HG03521 (cell line): ENCODE results near the gene ANKMY1.

Experiments used
- ATAC-seq: cut with Tn5 transposase; IDR thresholded peaks from one replicate; pipeline ENCODE4 v1.9.1; 2021; ENCODE audit warnings: mild to moderate bottlenecking, moderate library complexity; ENCODE audit not compliant: unreplicated experiment

Gene ANKMY1

DNA sequence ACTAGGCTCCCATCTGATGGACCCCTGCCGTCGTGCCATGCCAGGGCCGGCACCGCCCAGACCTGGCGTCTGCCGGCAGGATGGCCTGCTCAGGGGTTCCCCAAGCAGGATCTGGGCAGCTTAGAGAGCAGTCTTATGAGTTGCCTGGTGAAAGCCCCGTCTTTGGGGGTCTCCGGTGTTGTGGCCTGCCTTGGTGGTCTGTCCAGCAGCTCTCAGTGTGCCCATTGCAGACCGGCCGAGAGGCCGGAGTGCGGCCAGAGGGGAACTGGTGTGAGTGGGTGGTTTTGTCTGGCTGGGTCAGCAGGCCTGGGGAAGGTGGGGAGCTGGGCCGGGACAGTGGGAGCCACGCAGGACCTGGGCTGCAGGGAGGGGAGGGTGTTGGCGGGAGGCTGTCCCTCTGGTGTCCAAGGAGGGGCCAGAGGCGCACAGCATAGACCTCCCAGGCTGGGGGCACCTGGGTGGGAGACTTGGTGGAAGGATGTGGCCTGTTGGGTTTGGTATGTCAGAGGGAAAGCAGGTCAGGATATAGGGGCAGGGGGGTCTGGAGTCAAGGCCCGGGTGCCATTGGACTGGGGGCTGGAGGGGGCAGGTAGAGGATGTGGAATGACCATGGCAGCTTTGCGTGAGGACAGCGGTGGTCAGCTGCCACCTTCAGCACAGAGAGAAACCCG, 105.9 kb downstream of the ANKMY1 start:
- no peak for ATAC-seq

DNA sequence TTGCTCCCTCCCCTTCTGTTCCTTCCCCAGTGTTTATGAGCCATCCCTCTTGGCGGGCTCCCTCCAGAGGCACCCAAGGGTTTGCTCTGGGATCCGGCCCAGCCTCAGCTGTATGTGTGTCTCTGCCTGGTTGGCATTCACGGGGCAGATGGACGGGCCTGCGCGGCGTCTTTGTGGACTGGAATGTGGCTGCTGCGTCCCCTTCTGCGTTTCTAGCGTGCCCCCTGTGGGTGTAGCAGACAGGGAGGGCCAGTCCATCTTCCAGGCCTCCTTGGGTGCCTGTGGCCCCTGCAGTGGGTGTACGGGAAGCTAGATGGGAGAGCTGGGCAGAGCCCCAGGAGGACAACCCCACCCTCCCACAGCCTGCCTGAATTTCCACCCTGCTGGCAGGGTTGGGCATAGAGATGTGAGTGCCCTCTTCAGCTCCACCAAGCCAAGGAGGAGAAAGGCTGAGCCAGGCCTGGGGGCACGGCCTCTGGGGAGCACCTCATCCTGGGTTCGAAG, 106.6 kb downstream of the ANKMY1 start:
- no peak for ATAC-seq

DNA sequence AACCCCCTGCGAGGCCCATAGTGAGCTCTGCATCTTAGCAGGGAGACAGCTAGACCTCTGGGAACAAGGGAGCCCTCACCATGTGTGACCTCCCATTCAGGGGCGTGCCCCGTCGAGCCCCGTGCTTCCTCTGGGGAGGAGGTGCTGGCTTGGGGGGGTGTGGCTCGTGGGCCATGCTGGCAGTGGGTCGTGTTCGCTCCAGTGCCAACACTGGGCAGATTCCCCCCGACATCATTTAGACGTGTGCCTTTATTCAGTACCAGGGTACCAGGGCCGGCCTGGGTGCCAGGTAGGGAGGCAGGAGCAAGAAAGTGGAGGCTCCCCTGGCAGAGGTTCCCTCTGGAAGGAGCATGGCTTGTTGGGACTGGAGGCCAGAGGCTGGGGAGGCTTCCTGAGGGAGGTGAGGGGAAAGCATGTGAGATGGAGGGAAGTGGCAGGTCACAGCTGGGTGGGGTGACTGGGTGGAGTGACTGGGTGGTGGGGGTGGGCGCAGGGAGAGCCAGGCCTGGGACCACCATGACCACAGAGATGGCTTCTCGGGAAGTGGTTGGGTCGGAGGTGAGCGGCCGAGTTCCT, 107.2 kb downstream of the ANKMY1 start:
- no peak for ATAC-seq

DNA sequence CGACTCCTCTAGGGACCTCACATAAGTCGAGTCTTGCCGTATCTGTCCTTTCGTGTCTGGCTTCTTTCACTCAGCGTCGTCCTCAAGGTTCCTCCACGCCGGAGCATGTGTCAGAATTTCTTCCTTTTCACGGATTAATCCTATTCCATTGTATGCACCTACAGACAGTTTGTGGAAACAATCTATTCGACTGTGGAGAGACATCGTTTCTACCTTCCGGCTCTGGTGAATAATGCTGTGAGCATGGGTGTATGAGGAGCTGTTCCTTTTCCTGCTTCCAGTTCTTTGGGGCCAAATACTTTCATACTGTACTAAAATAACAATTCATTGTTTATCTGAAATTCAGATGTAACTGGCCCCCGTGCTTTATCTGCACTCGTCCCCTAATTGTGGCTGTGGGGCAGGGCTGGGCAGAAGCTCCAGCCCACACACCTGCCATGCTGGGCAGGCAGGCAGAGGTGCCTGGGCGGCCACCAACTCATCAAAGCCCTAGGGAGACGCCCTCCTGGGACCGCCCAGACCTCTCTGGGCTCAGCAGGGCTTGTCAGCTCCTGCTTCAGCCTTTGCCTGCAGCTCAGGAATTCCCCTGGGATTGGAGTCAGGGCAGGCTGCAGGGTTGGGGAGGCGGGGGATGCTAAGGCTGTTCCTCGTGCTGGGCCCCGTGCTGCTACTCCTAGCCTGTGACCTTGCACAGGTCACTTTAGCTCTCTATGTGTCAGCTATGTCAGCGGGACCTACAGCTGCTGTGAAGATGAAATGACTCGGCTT, 107.8 kb downstream of the ANKMY1 start:
- no peak for ATAC-seq

DNA sequence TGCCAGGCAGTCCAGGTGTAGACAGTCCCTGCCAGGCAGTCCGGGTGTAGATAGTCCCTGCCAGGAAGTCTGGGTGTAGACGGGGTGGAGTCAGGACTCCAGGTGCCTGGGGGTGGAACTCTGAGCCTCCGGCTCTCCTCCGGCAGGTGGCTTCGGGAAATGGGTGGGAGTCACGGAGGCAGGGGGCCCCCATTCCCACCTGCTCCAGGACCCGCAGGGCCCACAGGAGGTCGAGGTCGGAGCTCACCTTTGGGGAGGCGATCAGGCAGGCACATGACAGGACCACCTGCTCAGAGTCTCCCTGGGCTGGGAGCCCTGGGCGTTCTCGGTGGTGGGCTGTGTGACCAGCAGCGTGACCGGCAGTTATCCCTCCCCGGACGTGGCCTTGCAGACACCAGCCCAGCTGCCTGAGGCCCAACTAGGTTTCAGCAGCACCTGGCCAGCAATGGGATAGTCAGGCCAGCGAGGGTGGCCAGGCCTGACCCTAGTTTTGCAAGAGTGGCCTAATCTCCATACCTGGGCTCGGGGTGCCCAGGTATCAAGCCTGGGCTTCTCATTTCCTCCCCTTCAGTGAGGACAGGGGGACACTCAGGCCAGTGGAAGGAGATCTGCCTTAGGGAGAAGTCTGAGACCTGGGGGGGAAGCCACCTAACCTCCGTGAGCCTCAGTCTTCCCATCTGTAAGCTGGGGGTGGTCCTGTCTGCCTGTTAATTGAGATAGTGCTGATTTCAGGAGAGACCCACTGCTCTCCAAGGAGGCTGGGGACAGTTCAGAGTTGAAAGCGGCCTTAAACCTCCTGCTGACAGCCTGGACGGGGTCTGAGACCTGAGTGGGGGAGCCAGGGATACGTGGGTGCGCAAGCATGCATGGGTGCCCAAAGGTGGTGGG, 109.2 kb downstream of the ANKMY1 start:
- no peak for ATAC-seq

DNA sequence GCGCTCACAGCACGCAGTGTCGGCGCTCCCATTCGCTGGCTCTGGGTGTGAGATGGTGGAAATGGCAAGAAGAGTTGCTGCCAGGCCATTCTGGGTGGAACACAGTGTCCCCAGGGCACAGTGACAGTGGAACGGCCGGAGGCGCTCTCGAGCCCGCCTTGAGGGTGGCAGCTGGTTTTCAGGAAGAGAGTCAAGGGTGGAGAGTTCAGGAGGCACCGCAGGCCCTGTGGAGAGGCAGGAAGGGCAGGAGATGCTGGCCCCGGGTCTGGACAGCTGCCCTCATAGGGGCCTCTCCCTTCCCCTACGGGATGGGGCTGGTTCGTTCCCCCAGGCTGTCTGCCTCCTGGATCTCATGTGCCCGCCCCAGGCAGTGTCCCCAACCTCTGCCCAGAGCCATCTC, 109.9 kb downstream of the ANKMY1 start:
- no peak for ATAC-seq

DNA sequence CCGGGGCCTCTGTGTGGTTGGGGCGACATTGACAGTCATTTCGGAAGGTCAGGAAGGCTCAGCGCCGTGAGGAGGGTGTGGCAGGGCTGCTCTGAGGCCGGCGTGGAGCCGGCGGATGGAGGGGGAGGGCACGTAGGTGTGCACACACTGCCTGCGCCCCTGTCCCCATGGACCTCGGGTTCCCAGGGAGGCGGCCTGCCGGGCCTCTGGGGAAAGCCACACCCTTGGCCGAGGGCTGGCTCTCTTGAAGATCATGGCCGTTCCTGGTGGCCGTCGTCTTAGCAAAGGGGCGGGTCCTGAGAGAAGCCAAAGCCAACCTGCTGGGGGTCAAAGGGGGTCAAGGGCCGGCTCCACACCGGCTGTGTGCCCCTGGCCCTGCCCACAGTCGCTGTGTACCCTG, 110.5 kb downstream of the ANKMY1 start:
- no peak for ATAC-seq

DNA sequence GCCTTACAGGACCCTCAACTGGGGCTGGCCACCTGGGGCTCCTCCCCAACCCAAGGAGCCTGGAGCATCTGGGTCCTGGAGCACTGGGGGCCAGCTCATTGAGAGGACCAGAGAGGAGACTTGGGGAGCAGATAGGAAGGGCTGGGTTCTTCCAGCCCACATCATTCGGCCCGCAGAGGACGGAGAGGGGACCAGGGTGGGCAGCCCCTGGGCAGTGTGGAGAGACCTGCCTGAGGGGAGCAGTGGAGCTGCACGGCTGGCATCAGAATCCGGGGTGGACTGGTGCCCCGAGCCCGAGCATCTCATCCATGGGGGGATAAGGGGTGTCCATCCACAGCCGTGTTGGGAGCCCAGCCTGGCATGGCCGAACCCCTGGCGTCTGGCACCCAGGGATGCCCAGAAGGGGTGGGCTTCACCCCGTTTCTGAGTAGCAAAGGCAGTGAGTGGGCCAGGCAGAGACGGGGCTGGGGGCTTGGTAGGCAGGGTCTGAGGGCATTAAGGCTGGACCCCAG, 111.1 kb downstream of the ANKMY1 start:
- no peak for ATAC-seq

DNA sequence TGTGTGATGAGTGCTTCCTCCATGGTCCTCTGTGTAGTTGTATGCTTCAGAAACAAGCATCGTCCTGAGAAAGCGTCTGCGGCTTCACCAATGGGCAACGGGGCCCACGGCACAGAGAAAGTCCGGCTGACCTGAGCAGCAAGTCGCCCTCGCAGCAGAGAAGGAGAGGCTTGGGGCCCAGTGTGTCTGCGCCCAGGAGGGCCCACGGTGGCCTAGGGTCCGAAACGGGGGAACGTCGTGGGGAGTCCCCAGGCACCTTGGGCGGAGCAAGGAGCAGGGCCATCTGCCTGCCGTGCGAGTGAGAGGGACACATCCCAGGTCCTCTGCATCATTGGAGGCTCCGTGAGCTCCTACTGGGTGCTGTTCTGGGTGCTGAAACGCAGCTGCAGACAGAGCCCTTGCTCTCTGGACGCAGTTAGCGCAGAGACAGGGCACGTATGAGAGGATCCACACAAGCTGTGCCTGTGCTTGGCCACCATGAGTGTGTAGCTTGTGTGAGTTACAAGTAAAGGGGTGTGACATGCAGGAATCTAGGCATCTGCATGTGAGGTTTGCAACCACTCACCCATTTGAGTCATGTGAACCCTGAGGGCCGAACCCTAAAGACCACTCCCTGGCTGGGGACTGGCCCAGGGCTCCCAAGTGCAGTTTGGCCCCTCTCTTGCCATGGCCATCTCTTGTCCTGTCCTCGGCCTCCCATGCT, 111.7 kb downstream of the ANKMY1 start:
- no peak for ATAC-seq

DNA sequence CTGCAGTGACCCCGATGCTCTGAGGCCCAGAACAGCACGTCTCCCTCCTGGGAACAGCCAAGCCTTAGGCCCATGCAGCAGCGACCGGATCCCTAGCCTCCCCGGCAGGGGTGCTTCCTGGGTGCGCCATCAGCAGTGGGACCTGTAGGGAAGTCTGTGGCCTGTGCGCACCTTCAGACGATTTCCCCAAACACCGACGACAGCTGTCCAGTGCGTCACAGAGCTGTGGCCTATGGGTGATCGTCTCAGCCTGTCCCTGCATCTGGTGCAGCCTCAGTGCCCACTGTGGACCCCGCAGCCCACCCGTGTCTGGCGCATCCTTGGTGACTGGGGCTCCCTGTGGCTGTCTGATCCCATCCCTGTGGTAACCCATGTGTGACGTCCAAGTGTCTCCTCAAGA, 113.3 kb downstream of the ANKMY1 start:
- no peak for ATAC-seq

DNA sequence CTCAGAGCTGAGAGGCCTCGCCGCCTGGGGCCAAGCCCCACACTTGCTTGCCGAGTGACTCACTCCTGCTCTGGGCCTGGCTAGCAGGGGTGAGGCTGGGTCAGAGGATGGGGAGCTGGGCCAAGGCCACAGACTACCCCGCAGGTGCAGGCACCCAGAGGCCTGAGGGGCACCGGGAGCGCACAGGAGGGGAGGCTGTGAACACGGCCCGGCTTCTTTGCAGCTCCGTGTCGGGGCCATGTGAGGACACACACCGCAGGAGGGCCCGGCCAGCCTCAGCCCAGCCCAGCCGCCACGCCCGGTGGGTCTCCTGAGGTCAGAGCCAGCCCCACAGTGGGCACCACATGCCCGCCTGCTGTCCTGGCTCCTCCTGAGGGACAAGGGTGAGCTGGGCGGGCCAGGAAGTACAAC, 113.9 kb downstream of the ANKMY1 start:
- ATAC-seq, result no peak

DNA sequence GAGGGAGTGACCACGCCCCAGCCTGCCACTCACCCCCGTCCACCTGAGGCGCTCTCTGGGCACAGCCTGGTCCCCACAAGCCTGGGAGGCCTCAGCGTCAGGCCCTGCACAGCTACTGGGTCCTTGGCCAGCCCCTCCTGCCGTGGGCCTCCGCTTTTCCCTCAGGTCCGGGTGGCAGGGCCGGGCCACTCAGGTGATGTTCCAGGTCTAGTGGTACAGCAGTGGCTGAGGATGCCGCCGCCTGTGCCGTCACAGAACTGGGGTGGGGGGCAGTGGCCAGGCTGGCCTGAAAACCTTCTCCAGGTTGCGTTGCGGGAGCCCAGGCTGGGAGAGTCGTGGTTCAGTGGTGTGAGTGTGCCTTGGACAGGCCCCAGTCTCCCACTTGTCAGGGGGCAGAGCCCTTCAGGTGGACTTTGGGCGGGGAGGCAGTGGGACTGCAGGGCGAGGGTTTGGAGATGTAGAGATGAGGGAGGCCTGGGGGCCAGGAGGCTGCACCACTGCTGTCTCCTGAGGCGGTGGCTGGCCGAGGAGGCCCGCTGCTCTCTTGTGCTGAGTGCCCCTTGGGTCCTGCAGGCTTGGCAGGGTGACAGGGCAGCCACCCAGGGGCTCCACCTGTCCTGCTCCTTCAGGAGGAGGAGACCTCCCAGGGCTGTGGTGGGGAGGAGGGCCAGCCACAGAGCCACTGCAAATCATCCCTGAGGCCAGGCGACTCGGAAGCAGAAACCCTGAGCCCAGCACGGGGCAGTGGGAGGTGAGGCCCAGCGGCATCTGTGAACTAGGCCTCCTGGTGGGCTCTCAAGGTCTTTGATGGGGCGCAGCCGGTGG, 114.7 kb downstream of the ANKMY1 start:
- ATAC-seq, result no peak

DNA sequence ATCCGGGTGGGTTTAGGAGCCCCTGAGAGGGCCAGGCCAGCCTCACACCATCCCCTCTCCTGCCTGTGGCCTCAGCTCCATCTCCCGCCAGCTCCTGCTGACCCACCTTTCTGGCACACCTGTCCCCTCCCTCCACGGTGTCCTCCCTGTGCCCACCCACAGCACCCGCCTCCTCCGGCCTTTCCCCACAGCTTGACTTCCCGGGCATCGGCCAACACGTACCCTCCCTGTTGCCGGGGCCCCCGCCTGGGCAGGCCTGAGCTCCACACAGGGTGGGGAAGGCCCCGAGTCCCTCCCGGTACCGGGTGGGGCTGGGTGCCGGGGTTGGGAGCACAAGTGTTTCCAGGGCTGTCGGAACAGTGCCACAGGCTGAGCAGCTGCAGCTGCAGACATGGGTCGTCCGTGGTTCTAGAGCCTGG, 115.8 kb downstream of the ANKMY1 start:
- ATAC-seq, result no peak

DNA sequence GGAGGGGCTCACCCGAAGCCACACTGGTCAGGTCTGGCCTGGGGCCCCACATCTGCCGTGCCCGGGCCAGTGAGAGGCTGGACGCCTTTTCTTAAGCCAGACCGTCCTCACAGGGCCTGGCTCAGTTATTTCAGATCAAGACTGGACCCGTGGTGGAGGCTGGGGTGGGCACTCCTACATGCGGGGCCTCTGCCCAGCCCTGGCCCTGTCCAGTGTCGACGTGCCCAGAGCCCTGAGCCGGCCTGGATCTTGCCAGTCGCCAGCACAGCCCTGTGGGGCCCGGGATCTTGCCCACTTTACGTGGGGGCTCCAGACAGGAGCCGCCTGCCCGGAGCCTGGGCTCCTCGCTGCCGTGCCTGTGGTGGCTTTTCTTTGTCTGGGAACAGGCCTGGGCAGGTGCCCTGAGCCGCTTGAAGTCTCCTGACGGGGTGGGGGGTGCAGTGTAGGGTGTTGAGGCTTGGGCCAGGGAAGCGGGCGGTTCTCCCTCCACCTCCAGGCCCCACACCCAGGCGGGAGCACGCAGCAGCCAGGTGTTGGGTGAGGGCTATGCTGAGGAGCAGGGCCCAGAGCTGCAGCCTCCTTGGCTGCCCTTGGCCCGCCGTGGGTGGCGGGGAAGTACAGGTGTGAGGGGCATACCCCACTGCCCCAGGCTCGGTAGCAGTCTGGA, 116.3 kb downstream of the ANKMY1 start:
- ATAC-seq, result no peak

DNA sequence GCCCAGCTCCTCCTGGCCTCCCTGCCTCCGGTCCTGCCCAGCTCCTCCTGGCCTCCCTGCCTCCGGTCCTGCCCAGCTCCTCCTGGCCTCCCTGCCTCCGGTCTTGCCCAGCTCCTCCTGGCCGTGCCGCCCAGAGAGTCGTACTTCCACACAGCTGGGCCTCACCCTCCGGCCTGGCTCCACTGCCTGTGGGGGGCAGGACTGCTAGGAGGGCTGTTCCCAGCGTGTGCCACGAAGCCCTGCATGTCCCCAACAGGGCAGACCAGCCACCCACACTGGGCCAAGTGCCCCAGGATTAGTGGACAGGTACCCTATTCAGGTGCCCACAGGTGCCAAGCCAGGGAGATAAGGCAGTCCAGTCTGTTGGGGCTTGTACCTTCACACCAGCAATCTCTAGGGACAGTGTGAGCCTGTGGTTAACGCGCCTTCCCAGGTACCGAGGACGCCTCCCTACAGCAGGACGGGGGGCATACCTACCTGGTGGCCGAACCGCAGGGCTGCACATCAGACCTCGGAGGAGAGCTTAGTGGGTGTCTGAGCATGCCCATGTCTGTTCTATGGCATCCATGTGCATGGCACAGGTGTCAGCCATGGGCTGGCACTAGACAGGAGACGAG, 117.0 kb downstream of the ANKMY1 start:
- ATAC-seq, result no peak

DNA sequence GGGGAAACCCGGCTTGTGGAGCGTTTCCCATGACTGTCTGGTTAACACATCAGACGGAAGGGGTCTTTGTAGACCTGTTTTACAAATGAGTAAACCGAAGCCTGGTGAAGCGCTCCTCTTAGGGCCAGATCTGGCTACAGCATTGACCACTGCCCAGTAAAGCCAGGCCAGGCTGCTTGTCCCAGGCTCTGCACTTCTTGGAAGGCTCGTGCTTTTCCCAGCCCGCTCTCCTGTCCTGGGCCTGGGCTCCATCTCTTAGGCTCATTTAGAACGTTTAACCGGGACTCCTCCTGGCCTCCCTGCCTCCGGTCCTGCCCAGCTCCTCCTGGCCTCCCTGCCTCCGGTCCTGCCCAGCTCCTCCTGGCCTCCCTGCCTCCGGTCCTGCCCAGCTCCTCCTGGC, 117.5 kb downstream of the ANKMY1 start:
- no peak for ATAC-seq

DNA sequence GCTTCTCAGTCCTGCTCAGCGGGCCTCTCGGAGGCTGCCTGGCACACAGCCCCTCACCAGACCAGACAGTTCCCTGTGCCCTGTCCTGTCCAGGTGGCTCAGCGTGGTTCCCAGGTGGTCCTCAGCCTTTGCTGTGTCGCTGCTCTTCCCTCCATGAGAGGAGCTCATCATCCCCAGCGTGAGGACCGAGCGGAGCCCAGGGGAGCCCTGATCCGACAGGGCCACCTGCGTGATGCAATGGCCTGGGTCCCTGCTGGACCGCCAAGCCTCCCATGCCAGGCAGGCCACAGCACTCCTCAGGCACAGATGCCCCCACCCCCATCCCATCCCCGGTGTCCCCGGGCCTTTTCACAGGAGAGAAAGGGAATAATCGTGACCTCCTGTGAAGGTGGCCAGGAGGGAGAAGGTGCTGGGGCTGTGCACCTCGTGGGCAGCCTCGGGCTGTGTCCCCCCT, 118.1 kb downstream of the ANKMY1 start:
- ATAC-seq, result no peak
